Cortex of kidney (tissue), 1 donor: ENCODE measurements around the gene VNN1.
"Not testable (repeated sequence)": the region's sequence is repeated elsewhere in the genome, so short reads cannot be mapped to it uniquely, and the experiment has no call there.

Experiments
- DNase-seq: peaks from one replicate; lab custom pipeline; 2025; lab: John Stamatoyannopoulos, UW

Gene VNN1

GRCh38 chr6:132725471-132725870 lies 11.6 kb upstream of the VNN1 start:
- no peak for DNase-seq

DNA sequence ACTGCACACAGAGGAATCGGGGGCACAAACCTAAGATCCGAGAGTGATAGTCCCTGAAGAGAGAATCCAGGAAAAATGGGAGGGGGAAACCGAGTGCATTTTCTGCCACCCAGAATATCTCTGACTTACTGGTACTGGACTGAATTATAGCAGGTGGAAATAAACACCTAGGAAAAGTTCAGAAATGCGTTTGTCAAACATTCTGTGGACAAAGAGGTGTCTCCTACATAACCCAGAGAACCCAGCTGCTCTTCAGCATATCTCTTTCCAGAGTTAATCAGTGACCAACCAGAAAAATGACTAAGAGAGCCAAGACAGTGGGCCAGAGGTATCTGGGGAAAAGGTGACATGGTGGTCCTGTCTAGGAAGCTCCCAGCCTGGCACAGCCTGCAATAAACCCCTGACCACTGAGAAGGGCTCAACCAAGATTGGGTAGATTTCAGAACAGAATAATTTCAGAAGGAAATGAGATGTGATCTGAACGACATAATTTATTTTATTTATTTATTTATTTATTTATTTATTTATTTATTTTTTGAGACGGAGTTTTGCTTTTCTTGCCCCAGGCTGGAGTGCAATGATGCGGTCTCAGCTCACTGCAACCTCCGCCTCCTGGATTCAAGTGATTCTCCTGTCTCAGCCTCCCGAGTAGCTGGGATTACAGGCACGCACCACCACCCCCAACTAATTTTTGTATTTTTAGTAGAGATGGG lies 6.0 kb upstream of the VNN1 start:
- DNase-seq: no peak

- no peak for DNase-seq
These were observed 2.2 kb upstream of the VNN1 start for GRCh38 chr6:132715881-132716637.

GRCh38 chr6:132715204-132715603 lies 1.3 kb upstream of the VNN1 start:
- DNase-seq: no peak

- DNase-seq: no peak
These were observed 305 bp upstream of the VNN1 start for GRCh38 chr6:132714160-132714559.

GRCh38 chr6:132712366-132712765 lies 1.5 kb downstream of the VNN1 start:
- DNase-seq: no peak

DNA sequence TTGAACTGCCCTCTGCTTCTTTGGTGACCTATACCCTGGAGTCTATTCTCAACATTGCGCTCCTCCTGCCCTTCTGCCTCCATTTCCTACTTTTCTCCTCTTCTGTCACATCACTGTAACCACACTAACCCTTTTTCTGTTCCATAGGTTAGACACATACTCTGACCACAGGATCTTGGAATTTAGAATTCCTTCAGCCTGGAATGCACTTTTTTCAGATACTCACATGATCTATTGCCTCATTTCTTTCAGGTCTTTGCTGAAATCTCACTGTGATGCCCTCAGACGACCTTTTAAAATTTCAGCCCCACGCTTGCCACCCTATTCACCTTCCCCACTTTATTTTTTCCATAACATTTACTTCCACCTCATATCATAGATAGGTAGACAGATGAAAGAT lies 5.1 kb downstream of the VNN1 start:
- no peak for DNase-seq

- DNase-seq: no peak
These were observed 5.9 kb downstream of the VNN1 start for GRCh38 chr6:132708002-132708401.

DNA sequence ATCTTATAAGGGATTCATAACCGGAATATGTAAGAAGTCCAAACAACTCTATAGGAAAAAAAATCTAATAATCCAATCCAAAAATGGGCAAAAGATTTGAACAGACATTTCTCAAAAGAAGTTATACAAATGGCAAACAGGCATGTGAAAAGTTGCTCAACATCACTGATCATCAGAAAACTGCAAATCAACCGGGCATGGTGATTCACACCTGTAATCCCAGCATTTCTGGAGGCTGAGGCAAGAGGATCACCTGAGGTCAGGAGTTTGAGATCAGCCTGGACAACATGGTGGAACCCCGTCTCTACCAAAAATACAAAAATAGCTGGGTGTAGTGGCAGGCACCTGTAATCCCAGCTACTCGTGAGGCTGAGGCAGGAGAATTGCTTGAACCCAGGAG lies 7.1 kb downstream of the VNN1 start:
- not testable (repeated sequence) for DNase-seq

DNA sequence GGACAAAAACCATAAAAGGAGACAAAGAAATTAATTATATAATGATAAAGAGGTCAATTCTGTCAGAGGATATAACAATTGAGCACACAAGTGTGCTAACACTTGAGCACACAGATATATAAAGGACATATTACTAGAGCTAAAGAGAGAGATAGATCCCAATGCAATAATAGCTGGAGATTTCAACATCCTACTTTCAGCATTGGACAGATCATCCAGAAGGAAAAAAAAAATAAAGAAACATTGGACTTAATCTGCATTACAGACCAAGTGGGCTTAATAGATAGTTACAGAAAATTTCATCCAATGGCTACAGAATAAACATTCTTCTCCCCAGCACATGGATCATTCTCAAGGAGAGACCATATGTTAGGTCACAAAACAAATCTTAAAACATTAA lies 9.9 kb downstream of the VNN1 start:
- DNase-seq: no peak

- no peak for DNase-seq
These were observed 15.2 kb downstream of the VNN1 start for GRCh38 chr6:132698608-132699007.

DNA sequence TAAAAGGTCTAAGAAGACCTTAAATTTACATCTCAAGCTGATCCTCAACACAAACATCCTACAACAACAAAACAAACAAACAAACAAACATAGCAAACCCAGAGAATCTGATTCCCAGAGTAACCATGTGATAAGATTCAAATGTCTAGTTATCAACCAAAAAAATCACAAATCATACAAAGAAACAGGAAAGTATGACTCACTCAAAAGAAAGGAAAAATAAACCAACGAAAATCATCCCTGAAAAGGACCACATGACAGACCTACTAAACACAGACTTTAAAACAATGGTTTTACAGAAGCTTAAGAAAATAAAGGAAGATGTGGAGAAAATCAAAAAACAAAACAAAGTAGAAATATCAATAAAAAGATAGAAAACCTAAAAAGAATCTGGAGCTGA lies 18.1 kb downstream of the VNN1 start:
- no peak for DNase-seq

DNA sequence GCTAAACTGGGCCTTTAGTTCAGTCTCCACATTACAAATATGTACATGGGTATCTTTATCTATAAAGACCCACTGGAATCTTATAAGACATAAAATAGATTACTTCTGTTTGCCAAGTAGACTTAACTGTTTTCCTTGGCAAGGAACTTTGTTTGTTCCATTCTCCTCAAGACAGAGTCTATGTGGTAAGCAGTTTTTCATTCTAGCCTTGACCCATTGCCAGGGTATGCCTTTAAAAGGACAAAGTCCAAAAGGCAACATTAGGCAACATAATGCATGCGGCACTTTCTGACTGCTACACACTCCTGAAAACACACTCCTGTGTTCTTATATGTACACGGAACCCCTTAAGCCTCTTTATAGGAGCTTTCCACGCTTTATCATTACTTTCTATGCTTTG lies 20.4 kb downstream of the VNN1 start:
- no peak for DNase-seq

- DNase-seq: no peak
These were observed 23.2 kb downstream of the VNN1 start for GRCh38 chr6:132690678-132691077.

DNA sequence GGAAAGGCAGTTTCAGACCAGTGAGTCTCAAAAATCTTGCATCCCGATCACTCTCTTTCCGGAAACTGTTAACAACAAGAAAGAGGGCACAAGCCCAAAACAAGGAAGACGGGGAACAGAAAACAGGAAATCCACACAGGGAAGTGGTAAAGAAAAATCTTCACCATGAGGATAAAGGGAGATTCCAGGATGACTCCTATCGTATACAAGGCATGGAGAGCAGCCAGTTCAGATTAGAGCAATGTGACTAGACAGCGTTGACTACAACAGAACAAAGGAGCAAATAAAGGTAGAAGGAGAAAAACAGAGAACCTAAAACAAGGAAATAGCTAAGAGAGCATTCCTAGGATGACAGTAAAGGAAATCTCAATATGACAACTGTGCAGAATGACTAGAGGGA lies 26.5 kb downstream of the VNN1 start:
- DNase-seq: no peak

DNA sequence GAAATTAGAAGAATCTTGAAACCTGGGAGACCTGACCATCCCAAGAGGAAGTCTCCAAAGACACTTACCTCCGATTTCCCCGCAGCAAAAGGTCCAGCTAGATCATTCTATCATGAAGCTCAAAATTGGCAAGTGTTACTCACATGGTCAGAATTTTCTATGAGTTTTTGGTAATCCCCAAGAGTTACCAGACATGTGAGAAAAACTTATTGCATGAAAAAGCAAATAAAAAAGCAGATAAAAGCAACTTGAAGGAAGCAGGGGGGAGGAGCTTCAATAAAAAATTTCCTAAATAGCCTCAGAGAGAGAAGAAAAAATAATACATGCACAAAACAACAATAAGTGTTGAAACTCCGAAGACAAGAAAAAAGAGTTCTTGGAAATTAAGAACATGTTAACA lies 27.3 kb downstream of the VNN1 start:
- no peak for DNase-seq

GRCh38 chr6:132685009-132685408 lies 28.8 kb downstream of the VNN1 start:
- DNase-seq: no peak

- no peak for DNase-seq
These were observed 29.6 kb downstream of the VNN1 start for GRCh38 chr6:132684272-132684671.

DNA sequence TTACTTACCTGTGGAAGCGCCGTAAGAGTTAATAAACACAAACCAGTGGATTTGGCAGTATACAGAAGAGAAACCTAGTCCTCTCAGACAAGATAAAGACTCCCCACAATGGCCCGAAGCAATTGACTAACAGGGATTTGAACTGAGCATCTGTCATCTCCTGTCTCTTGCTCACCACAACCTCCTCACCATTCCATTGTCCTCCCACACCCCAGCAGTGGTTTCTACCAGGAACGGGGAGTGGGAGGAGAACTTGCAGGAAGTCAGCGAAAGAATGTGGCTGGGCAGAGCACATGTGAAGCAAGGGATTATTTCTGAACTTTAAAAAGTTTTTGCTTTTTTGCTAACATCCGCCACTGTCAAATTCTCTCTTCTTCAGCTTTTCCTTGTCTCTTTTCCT lies 30.3 kb downstream of the VNN1 start:
- no peak for DNase-seq

GRCh38 chr6:132679094-132679493 lies 34.8 kb downstream of the VNN1 start:
- DNase-seq: not testable (repeated sequence)

GRCh38 chr6:132675749-132676148 lies 38.1 kb downstream of the VNN1 start:
- DNase-seq: no peak

- DNase-seq: no peak
These were observed 38.9 kb downstream of the VNN1 start for GRCh38 chr6:132675002-132675401.

DNA sequence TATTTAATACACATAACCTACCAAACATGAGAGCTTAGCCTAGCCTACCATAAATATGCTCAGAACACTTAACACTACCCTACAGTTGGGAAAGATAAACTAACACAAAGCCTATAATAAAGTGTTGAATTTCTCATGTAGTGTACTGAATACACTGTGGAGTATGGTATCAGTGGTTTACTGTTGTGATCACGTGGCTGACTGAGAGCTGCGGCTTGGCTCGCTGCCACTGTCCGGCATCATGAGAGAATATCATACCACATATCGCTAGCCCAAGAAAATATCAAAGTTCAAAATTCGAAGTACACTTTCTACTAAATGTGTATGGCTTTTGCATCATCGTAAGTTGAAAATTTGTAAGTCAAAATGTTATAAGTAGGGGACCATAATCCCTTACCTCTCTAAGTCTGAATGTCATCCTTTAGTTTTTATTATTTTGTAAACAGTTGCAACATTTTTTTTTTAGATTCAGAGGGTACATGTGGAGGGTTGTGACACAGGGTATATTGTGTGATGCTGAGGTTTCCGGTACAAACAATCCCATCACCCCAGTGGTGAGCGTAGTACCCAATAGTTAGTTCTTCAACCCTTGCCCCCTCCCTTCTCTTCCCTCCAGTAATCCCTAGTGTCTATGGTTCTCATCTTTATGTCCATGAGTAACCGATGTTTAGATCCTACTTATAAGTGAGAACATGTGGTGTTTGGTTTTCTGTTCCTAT lies 40.3 kb downstream of the VNN1 start:
- DNase-seq: no peak
